KMS-11 (cell line): ENCODE data around the gene PHYH.
"Not testable (repeated sequence)": the region's sequence is repeated elsewhere in the genome, so short reads cannot be mapped to it uniquely, and the experiment has no call there.

Source experiments
- H2AFZ ChIP-seq: fragments of 200-600 bp; sonication (generic); 2 replicates; pipeline ENCODE4 v1.6.1; 2016; ENCODE audit warnings: antibody characterized with exemption, mixed run types, low read depth
- H3K27ac ChIP-seq: fragments of 200-600 bp; sonication (generic); 2 replicates; pipeline ENCODE4 v1.6.1; 2016; ENCODE audit warnings: mild to moderate bottlenecking, mixed run types
- H3K27me3 ChIP-seq: fragments of 200-600 bp; sonication (generic); 2 replicates; pipeline ENCODE4 v1.6.1; 2017; ENCODE audit warnings: mild to moderate bottlenecking, low read depth, mixed run types, moderate library complexity; ENCODE audit not compliant: insufficient read depth
- H3K36me3 ChIP-seq: fragments of 200-600 bp; sonication (generic); 2 replicates; pipeline ENCODE4 v1.6.1; 2017; ENCODE audit warnings: mild to moderate bottlenecking, mixed run types; ENCODE audit not compliant: insufficient read depth
- H3K4me1 ChIP-seq: fragments of 200-600 bp; sonication (generic); 2 replicates; pipeline ENCODE4 v1.6.1; 2016; ENCODE audit warnings: mild to moderate bottlenecking, low read depth, mixed run types; ENCODE audit not compliant: poor library complexity, severe bottlenecking
- H3K4me2 ChIP-seq: fragments of 200-600 bp; sonication (generic); 2 replicates; pipeline ENCODE4 v1.7.0; 2016; ENCODE audit warnings: mild to moderate bottlenecking, mixed run types
- H3K4me3 ChIP-seq: fragments of 200-600 bp; sonication (generic); IDR thresholded peaks from 2 replicates; pipeline ENCODE4 v1.6.1; 2017; ENCODE audit warnings: low read depth, low read length, mixed read lengths; ENCODE audit not compliant: insufficient read depth
- H3K79me2 ChIP-seq: fragments of 200-600 bp; sonication (generic); 2 replicates; pipeline ENCODE4 v1.6.1; 2016; ENCODE audit warnings: low read depth, mixed run types; ENCODE audit not compliant: insufficient read depth
- H3K9ac ChIP-seq: fragments of 200-600 bp; sonication (generic); 2 replicates; pipeline ENCODE4 v1.6.1; 2016; ENCODE audit warnings: mild to moderate bottlenecking, mixed run types
- H4K20me1 ChIP-seq: fragments of 200-600 bp; sonication (generic); 2 replicates; pipeline ENCODE4 v1.6.1; 2016; ENCODE audit warnings: mild to moderate bottlenecking, mixed run types; ENCODE audit not compliant: insufficient read depth
- CTCF ChIP-seq: fragments of 200-600 bp; sonication (generic); conservative IDR thresholded peaks from 2 replicates; pipeline ENCODE4 v1.6.1; 2017; ENCODE audit warnings: low read depth, mild to moderate bottlenecking, antibody characterized with exemption, low read length, moderate library complexity, mixed read lengths

PHYH gene

DNA sequence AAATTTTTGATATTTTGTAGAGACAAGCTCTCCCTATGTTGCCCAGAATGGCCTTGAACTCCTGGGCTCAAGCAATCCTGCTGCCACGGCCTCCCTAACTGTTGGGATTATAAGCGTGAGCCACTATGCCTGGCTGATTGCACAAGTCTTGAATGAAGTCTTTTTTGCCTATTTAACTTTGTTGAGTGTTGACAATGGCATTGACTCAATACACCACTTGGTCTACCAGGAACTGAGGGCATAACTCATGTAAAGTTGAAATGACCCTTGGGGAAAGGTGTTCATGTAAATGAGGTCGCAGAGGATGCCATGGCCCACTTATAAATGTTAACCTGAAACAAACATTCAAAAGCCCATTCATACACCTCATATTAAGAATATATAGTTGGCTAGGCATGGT, 58.3 kb downstream of the PHYH start:
- Histone ChIP-seq H4K20me1 (no peaks in the 10 kb centered on the region), H3K4me2 (no peak overlapping the region), H3K27ac (no peak overlapping the region), H3K27me3 (no peaks in the 10 kb centered on the region), H2AFZ (no peak overlapping the region), H3K79me2 (no peaks in the 10 kb centered on the region), H3K9ac (no peak overlapping the region), H3K4me1 (no peaks in the 10 kb centered on the region), H3K36me3 (no peaks in the 10 kb centered on the region), H3K4me3 (no peak overlapping the region)
- no peak for TF ChIP-seq CTCF

DNA sequence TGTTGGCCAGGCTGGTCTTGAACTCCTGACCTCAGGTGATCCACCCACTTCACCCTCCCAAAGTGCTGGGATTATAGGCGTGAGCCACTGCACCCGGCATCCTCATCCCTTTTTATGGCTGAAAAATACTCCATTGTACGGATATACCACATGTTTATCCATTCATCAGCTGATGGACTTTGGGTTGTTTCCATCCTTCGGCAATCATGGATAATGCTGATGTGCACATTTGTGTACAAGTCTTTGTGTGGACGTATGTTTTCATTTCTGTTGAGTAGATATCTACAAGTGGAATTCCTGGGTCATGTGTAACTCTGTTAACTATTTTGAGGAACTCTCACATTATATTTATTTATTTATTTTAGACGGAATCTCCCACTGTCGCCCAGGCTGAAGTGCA, 59.9 kb downstream of the PHYH start:
- Histone ChIP-seq H3K4me2 (no peak overlapping the region), H3K79me2 (no peaks in the 10 kb centered on the region), H3K4me1 (no peaks in the 10 kb centered on the region), H3K4me3 (no peak overlapping the region), H3K36me3 (no peaks in the 10 kb centered on the region), H3K27me3 (no peaks in the 10 kb centered on the region), H3K9ac (no peak overlapping the region), H3K27ac (no peak overlapping the region), H4K20me1 (no peaks in the 10 kb centered on the region), H2AFZ (no peak overlapping the region)
- TF ChIP-seq CTCF, result no peak

GRCh38 chr10:13238271-13239077, 61.4 kb downstream of the PHYH start:
- Histone ChIP-seq H3K9ac (no peak overlapping the region), H2AFZ (no peak overlapping the region), H3K4me1 (no peaks in the 10 kb centered on the region), H4K20me1 (no peaks in the 10 kb centered on the region), H3K36me3 (no peaks in the 10 kb centered on the region), H3K4me2 (no peak overlapping the region), H3K27ac (no peak overlapping the region), H3K27me3 (no peaks in the 10 kb centered on the region), H3K79me2 (no peaks in the 10 kb centered on the region), H3K4me3 (no peak overlapping the region)
- no peak for TF ChIP-seq CTCF

DNA sequence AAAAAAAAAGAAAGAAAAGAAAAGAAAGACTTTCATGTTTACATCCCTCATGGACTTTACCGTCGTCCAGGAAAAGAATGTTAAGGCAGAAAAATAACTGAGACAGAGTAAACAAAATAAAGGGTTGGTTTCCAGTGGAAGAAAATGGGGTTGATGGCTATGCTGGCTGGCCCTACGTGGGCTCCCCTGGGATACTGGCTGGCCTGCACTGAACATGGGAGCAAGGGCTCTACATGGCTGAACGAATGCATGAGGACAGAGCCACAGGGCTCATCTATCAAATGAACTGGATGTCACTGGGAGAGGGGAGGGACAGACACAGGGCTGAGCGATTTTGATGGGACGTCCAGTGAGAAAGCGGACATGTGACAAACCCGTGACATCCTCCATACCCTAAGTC, 63.2 kb downstream of the PHYH start:
- Histone ChIP-seq H3K9ac (no peak overlapping the region), H3K4me2 (no peak overlapping the region), H3K27ac (no peak overlapping the region), H3K36me3 (no peaks in the 10 kb centered on the region), H2AFZ (no peak overlapping the region), H3K79me2 (no peaks in the 10 kb centered on the region), H3K4me3 (no peak overlapping the region), H4K20me1 (no peaks in the 10 kb centered on the region), H3K27me3 (no peaks in the 10 kb centered on the region), H3K4me1 (no peaks in the 10 kb centered on the region)
- no peak for TF ChIP-seq CTCF

- not testable (repeated sequence) for H3K27me3 ChIP-seq, H3K36me3 ChIP-seq, H3K79me2 ChIP-seq, H3K4me3 ChIP-seq, H3K4me2 ChIP-seq, H3K9ac ChIP-seq, H3K27ac ChIP-seq, H4K20me1 ChIP-seq, H2AFZ ChIP-seq, H3K4me1 ChIP-seq
These were observed 65.1 kb downstream of the PHYH start for GRCh38 chr10:13234736-13235135.
